Omental fat pad (tissue), 4 donors: Measurements from ENCODE around the gene LENG9. TPM values are rescaled to one million over a fixed set of nuclear protein-coding genes. Genes with fewer than 3 reads are reported as not detected.
"Not testable (repeated sequence)": the region's sequence is repeated elsewhere in the genome, so short reads cannot be mapped to it uniquely, and the experiment has no call there.

ENCODE experiments used
- ATAC-seq: fragments of 150-250 bp; one replicate; pipeline ENCODE4 v1.9.1; 2016; ENCODE audit warnings: mild to moderate bottlenecking, moderate library complexity; ENCODE audit not compliant: low FRiP score
- DNase-seq: peaks from one replicate; pipeline ENCODE4 v3.0.0-alpha.2; 2019; ENCODE audit warnings: low spot score
- total RNA-seq, 4 donors: library from RNA; depleted of rRNA; stranded (reverse); fragments of >200 nt; gene quantifications; one replicate each; pipeline ENCODE4 v1.1.0, GENCODE V29; 2016
- TF ChIP-seq, protein P1 (sequence below), 3 donors: fragments of 450-650 bp; IDR thresholded peaks; one replicate each; pipeline ENCODE4 v1.5.1; 2016 to 2017; ENCODE audit warnings: antibody characterized with exemption in 3 of 3, mild to moderate bottlenecking in 3 of 3, moderate library complexity in 2 of 3

LENG9 gene
- total RNA-seq, 4 donors from 2014 or later, result 6.6 to 9.1 (median 7.8) TPM

GRCh38 chr19:54473071-54473891, 9.7 kb upstream of the LENG9 start, which contains the start of gene CDC42EP5:
TSS of gene CDC42EP5 (minus strand) at chr19:54473296. CDS start at chr19:54465547, 7,749 bp downstream.
- DNase-seq (no peak), ATAC-seq (peak; percentile 93)
- TF ChIP-seq, protein P1, sequence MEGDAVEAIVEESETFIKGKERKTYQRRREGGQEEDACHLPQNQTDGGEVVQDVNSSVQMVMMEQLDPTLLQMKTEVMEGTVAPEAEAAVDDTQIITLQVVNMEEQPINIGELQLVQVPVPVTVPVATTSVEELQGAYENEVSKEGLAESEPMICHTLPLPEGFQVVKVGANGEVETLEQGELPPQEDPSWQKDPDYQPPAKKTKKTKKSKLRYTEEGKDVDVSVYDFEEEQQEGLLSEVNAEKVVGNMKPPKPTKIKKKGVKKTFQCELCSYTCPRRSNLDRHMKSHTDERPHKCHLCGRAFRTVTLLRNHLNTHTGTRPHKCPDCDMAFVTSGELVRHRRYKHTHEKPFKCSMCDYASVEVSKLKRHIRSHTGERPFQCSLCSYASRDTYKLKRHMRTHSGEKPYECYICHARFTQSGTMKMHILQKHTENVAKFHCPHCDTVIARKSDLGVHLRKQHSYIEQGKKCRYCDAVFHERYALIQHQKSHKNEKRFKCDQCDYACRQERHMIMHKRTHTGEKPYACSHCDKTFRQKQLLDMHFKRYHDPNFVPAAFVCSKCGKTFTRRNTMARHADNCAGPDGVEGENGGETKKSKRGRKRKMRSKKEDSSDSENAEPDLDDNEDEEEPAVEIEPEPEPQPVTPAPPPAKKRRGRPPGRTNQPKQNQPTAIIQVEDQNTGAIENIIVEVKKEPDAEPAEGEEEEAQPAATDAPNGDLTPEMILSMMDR (IDR thresholded peaks at IDR 0.05), result no peak

GRCh38 chr19:54470991-54471782, 7.6 kb upstream of the LENG9 start:
- TF ChIP-seq, protein P1 (IDR thresholded peaks at IDR 0.05), result no peak
- no peak for ATAC-seq
- no peak for DNase-seq

- ATAC-seq (no peak), DNase-seq (no peak)
- TF ChIP-seq, protein P1 (IDR thresholded peaks at IDR 0.05), result no peak
Observed at GRCh38 chr19:54470276-54470887, 6.8 kb upstream of the LENG9 start.

DNA sequence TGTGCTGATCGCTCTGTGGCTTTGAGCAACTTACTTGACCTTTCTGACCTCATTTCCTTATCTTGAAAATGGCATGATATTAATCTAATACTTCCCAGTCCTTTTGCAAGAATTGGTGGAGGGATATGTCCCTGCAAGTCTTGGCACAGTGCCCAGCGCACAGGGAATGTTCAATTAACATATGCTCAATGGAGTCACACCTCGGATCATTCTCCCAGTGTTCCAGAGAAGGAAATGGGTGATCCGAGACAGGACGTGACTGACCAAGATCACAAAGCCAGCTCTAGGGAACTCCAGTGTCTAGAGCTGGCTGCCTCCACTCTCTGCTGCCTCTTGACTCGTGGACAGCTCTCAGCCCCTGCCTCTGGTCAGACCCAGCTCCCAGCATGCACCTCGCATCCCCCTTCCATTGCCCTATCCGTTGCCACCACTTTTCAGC, 5.9 kb upstream of the LENG9 start:
- DNase-seq, result no peak
- no peak for ATAC-seq
- TF ChIP-seq, protein P1 (IDR thresholded peaks at IDR 0.05), result no peak

- not testable (repeated sequence) for ATAC-seq, DNase-seq
Observed at GRCh38 chr19:54466110-54466480, 2.5 kb upstream of the LENG9 start.

DNA sequence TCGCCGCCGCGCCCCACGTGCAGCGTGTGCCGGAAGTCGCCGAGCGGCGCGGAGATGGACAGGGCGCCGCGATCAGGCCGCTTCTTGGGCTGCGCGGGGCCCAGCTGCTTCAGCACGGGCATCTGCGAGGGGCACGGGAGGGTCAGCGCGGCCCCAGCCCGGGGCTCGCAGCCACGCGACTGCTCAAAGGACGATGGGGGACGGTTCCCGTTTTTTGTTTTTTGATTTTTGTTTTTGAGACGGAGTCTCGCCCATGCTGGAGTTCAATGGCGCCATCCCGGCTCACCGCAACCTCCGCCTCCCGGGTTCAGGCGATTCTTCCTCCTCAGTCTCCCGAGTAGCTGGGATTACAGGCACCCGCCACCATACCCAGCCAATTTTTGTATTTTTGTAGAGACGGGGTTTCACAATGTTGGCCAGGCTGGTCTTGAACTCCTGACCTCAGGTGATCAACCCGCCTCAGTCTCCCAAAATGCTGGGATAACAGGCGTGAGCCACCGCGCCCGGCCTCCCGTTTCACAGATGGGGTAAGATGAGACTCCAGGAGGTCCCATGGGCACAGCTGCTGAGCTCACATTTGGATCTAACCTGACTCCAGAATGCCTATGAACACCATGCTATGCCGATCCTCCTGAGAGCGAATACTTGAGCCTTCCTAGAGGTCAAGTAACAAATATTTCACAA, 2.0 kb upstream of the LENG9 start:
- TF ChIP-seq, protein P1 (IDR thresholded peaks at IDR 0.05), result no peak
- no peak for ATAC-seq
- no peak for DNase-seq
